Epidermal melanocyte (primary cell): ENCODE results near the gene CBX4.
A peak's percentile ranks its signal among the peaks of the same experiment; 100 is the strongest.

Experiments
- DNase-seq: peaks from one replicate; pipeline ENCODE4 v3.0.0; 2011; ENCODE audit warnings: low spot score; ENCODE audit not compliant: insufficient read length

CBX4 gene

GRCh38 chr17:79839356-79840268, at the start of gene CBX4:
CBX4 (minus strand) TSS chr17:79839440; CDS start chr17:79839251, 189 bp downstream.
- DNase-seq, result peak; percentile 95

- no peak for DNase-seq
Measured at GRCh38 chr17:79888009-79888540, 48.8 kb upstream of the CBX4 start.

GRCh38 chr17:79887451-79887991, 48.3 kb upstream of the CBX4 start:
- no peak for DNase-seq

GRCh38 chr17:79883202-79883601, 44.0 kb upstream of the CBX4 start:
- DNase-seq, result no peak

- no peak for DNase-seq
Measured at GRCh38 chr17:79878329-79878947, 39.2 kb upstream of the CBX4 start.

GRCh38 chr17:79877041-79877440, 37.8 kb upstream of the CBX4 start:
- no peak for DNase-seq

- DNase-seq, result no peak
Measured at GRCh38 chr17:79875511-79875910, 36.3 kb upstream of the CBX4 start.

GRCh38 chr17:79874329-79874981, 35.2 kb upstream of the CBX4 start:
- peak; percentile 58 for DNase-seq

GRCh38 chr17:79873583-79873982, 34.3 kb upstream of the CBX4 start:
- no peak for DNase-seq

GRCh38 chr17:79872762-79873161, 33.5 kb upstream of the CBX4 start:
- DNase-seq, result no peak

- no peak for DNase-seq
Measured at GRCh38 chr17:79871131-79871530, 31.9 kb upstream of the CBX4 start.

GRCh38 chr17:79870540-79870939, 31.3 kb upstream of the CBX4 start:
- no peak for DNase-seq

GRCh38 chr17:79866791-79867518, 27.7 kb upstream of the CBX4 start:
- DNase-seq, result no peak

- no peak for DNase-seq
Measured at GRCh38 chr17:79865351-79866210, 26.3 kb upstream of the CBX4 start.

GRCh38 chr17:79864617-79865250, 25.5 kb upstream of the CBX4 start:
- no peak for DNase-seq

- no peak for DNase-seq
Measured at GRCh38 chr17:79864147-79864546, 24.9 kb upstream of the CBX4 start.

GRCh38 chr17:79862771-79863440, 23.7 kb upstream of the CBX4 start:
- DNase-seq, result no peak

- no peak for DNase-seq
Measured at GRCh38 chr17:79862238-79862637, 23.0 kb upstream of the CBX4 start.
